Measurements from ENCODE around the gene ABCA6. TPM values are rescaled to one million over a fixed set of nuclear protein-coding genes. Genes with fewer than 3 reads are reported as not detected.

ABCA6 gene
- total and polyA plus RNA-seq, 9 of the 15 experiments (the other 6 are each of a cell fraction or from before 2014, with no cell fraction given): 0.06 to 0.73 (median 0.15) TPM

- Histone ChIP-seq H3K36me3 (ENCODE audit: control insufficient read depth, insufficient read depth, low read length) (no peaks in the 10 kb centered on the region), H3K4me2 (ENCODE audit: insufficient read depth, low read length) (no peak overlapping the region), H2AFZ (ENCODE audit: low read depth, low read length) (no peak overlapping the region; the same call in 1 of the 2 replicates), H3K9me1 (ENCODE audit: control insufficient read depth, insufficient read depth, low read length) (no peaks in the 10 kb centered on the region), H3K27ac (ENCODE audit: extremely low read depth, low read depth, low read length) (no peak overlapping the region), H3K4me3 (no peak overlapping the region), H3K27me3 (ENCODE audit: control insufficient read depth in 2 of 2, insufficient read depth in 2 of 2, low read length in 2 of 2) (no peaks in the 10 kb centered on the region), H4K20me1 (replicated peaks; ENCODE audit: control insufficient read depth, insufficient read depth, low read length) (no peaks in the 10 kb centered on the region), H3K9ac (ENCODE audit: insufficient read depth in 1 of 2, low read depth in 2 of 2, low read length in 2 of 2) (no peak overlapping the region), H3K4me1 (replicated peaks in 1 of 2; ENCODE audit: control insufficient read depth in 2 of 2, insufficient read depth in 2 of 2, low read length in 2 of 2) (no peaks in the 10 kb centered on the region; a peak in 2 of 5 replicates), H3K9me3 (replicated peaks; ENCODE audit: control insufficient read depth, insufficient read depth, low read depth, low read length) (no peaks in the 10 kb centered on the region), H3K79me2 (ENCODE audit: control insufficient read depth, insufficient read depth, low read length) (no peaks in the 10 kb centered on the region)
- in situ Hi-C loops (cut with MboI): no loop called here
- 100% methylated on average over 1 of the region's 1 CpG for WGBS (ENCODE audit: insufficient coverage, low coverage, missing lambda C conversion rate)
- ATAC-seq (no peak), FAIRE-seq (no peak), DNase-seq (ENCODE audit: extremely low read depth in 1 of 4, low spot score in 3 of 4) (no peak)
- POLR2A ChIA-PET: interaction anchor here (1.2 to 1.8 kb wide), 3 partner anchors 10 to 40 kb away, joined by 3 to 4 read pairs (median 3); no protein-coding TSS in a partner anchor
- intact Hi-C loops (cut with micrococcal nuclease): loop anchor here (5.0 kb wide), 1 partner anchor 41 kb away; no protein-coding TSS in a partner anchor
- BruUV-seq (replicated peaks): no TSS peak
- no peak for TF ChIP-seq ZNF24 (IDR thresholded peaks at IDR 0.05)
- TF ChIP-seq BRF1 (IDR thresholded peaks at IDR 0.05; ENCODE audit: borderline replicate concordance, extremely low read depth, insufficient read length): no peak
- no peak for TF ChIP-seq TEAD2 (tag; IDR thresholded peaks at IDR 0.05)
- TF ChIP-seq, protein P1, sequence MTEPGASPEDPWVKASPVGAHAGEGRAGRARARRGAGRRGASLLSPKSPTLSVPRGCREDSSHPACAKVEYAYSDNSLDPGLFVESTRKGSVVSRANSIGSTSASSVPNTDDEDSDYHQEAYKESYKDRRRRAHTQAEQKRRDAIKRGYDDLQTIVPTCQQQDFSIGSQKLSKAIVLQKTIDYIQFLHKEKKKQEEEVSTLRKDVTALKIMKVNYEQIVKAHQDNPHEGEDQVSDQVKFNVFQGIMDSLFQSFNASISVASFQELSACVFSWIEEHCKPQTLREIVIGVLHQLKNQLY (CRISPR knock-in tag; conservative IDR thresholded peaks at IDR 0.05): no peak
- TF ChIP-seq TCFL5 (CRISPR knock-in tag; conservative IDR thresholded peaks at IDR 0.05): no peak
- TF ChIP-seq ZNF695 (CRISPR knock-in tag; IDR thresholded peaks at IDR 0.05): no peak
- no peak for TF ChIP-seq SRSF7 (optimal IDR thresholded peaks at IDR 0.05; ENCODE audit: low read depth, low read length)
- CTCF ChIA-PET (ENCODE audit: low intra/inter-chr PET ratio): no interaction called here
These were observed 1.5 kb upstream of the ABCA6 start for GRCh38 chr17:69143151-69143550.

Measured in K562 (cell line).